ENCODE results near the gene MAP3K20.

- no peak for TF ChIP-seq USF2 (CRISPR knock-in tag; IDR thresholded peaks at IDR 0.05)
- no peak for TF ChIP-seq CTCF (IDR thresholded peaks at IDR 0.05)
- no peak for TF ChIP-seq KAT7 (CRISPR knock-in tag; IDR thresholded peaks at IDR 0.05; ENCODE audit: borderline replicate concordance)
- TF ChIP-seq TEAD4 (CRISPR knock-in tag; IDR thresholded peaks at IDR 0.05): no peak
- TF ChIP-seq HMGXB4 (CRISPR knock-in tag; IDR thresholded peaks at IDR 0.05): no peak
Measured at GRCh38 chr2:173248381-173248780, 172.7 kb downstream of the MAP3K20 start.

Data from WTC11 (cell line).